ENCODE results near the gene TRIM62.

The TRIM62 gene

GRCh38 chr1:33170351-33171274, 11.2 kb downstream of the TRIM62 start:
- peaks cover 17% of the 10 kb centered on the region for H3K4me1 ChIP-seq (ENCODE audit: control insufficient read depth, insufficient read depth, low read length)
- no peak overlapping the region for H3K27ac ChIP-seq (ENCODE audit: insufficient read depth, low read depth, low read length, poor library complexity, severe bottlenecking)
- WGBS, 2 experiments, result 91 to 92% methylated on average over 13 of the region's 13 CpGs
- H3K27me3 ChIP-seq (ENCODE audit: control insufficient read depth, insufficient read depth, low read length, poor library complexity, severe bottlenecking), result no peaks in the 10 kb centered on the region
- no peaks in the 10 kb centered on the region for H3K9me3 ChIP-seq (ENCODE audit: control insufficient read depth, low read length)
- H3K36me3 ChIP-seq (ENCODE audit: control insufficient read depth, insufficient read depth, low read length), result no peaks in the 10 kb centered on the region
- H3K4me3 ChIP-seq (ENCODE audit: insufficient read depth, low read depth, low read length), result no peak overlapping the region

- Histone ChIP-seq H3K27ac (ENCODE audit: insufficient read depth, low read depth, low read length, poor library complexity, severe bottlenecking) (peak overlapping the region; percentile 13), H3K4me1 (ENCODE audit: control insufficient read depth, insufficient read depth, low read length) (peaks cover 19% of the 10 kb centered on the region), H3K4me3 (ENCODE audit: insufficient read depth, low read depth, low read length) (no peak overlapping the region), H3K9me3 (ENCODE audit: control insufficient read depth, low read length) (no peaks in the 10 kb centered on the region), H3K27me3 (ENCODE audit: control insufficient read depth, insufficient read depth, low read length, poor library complexity, severe bottlenecking) (no peaks in the 10 kb centered on the region), H3K36me3 (ENCODE audit: control insufficient read depth, insufficient read depth, low read length) (no peaks in the 10 kb centered on the region)
- WGBS, 2 experiments, result 56 to 65% methylated on average over 11 of the region's 11 CpGs
Observed at GRCh38 chr1:33169290-33170055, 12.4 kb downstream of the TRIM62 start.

- H3K4me1 ChIP-seq (ENCODE audit: control insufficient read depth, insufficient read depth, low read length), result peaks cover 26% of the 10 kb centered on the region
- H3K27me3 ChIP-seq (ENCODE audit: control insufficient read depth, insufficient read depth, low read length, poor library complexity, severe bottlenecking), result no peaks in the 10 kb centered on the region
- no peaks in the 10 kb centered on the region for H3K9me3 ChIP-seq (ENCODE audit: control insufficient read depth, low read length)
- 73 to 78% methylated on average over 11 of the region's 11 CpGs for WGBS, 2 experiments
- no peaks in the 10 kb centered on the region for H3K36me3 ChIP-seq (ENCODE audit: control insufficient read depth, insufficient read depth, low read length)
- no peak overlapping the region for H3K4me3 ChIP-seq (ENCODE audit: insufficient read depth, low read depth, low read length)
- peak overlapping the region; percentile 20 for H3K27ac ChIP-seq (ENCODE audit: insufficient read depth, low read depth, low read length, poor library complexity, severe bottlenecking)
Observed at GRCh38 chr1:33168556-33169289, 13.1 kb downstream of the TRIM62 start.

GRCh38 chr1:33167650-33168447, 14.0 kb downstream of the TRIM62 start:
- Histone ChIP-seq H3K27me3 (ENCODE audit: control insufficient read depth, insufficient read depth, low read length, poor library complexity, severe bottlenecking) (no peaks in the 10 kb centered on the region), H3K4me3 (ENCODE audit: insufficient read depth, low read depth, low read length) (no peak overlapping the region), H3K36me3 (ENCODE audit: control insufficient read depth, insufficient read depth, low read length) (no peaks in the 10 kb centered on the region), H3K27ac (ENCODE audit: insufficient read depth, low read depth, low read length, poor library complexity, severe bottlenecking) (no peak overlapping the region), H3K9me3 (ENCODE audit: control insufficient read depth, low read length) (no peaks in the 10 kb centered on the region), H3K4me1 (ENCODE audit: control insufficient read depth, insufficient read depth, low read length) (peaks cover 33% of the 10 kb centered on the region)
- WGBS, 2 experiments, result 95 to 96% methylated on average over 4 of the region's 4 CpGs

- WGBS, 2 experiments, result 96 to 97% methylated on average over 5 of the region's 6 CpGs
Observed at GRCh38 chr1:33165809-33166208, 16.0 kb downstream of the TRIM62 start.

GRCh38 chr1:33165209-33165608, 16.6 kb downstream of the TRIM62 start:
- peaks cover 10% of the 10 kb centered on the region for H3K27me3 ChIP-seq (ENCODE audit: control insufficient read depth, insufficient read depth, low read length, poor library complexity, severe bottlenecking)
- no peak overlapping the region for H3K4me3 ChIP-seq (ENCODE audit: insufficient read depth, low read depth, low read length)
- 66 to 69% methylated on average over 21 of the region's 21 CpGs for WGBS, 2 experiments
- H3K36me3 ChIP-seq (ENCODE audit: control insufficient read depth, insufficient read depth, low read length), result no peaks in the 10 kb centered on the region
- no peaks in the 10 kb centered on the region for H3K9me3 ChIP-seq (ENCODE audit: control insufficient read depth, low read length)
- H3K4me1 ChIP-seq (ENCODE audit: control insufficient read depth, insufficient read depth, low read length), result peaks cover 43% of the 10 kb centered on the region
- no peak overlapping the region for H3K27ac ChIP-seq (ENCODE audit: insufficient read depth, low read depth, low read length, poor library complexity, severe bottlenecking)

More at GRCh38 chr1:33165809-33166208, 16.0 kb downstream of the TRIM62 start:
- peaks cover 6% of the 10 kb centered on the region for H3K27me3 ChIP-seq (ENCODE audit: control insufficient read depth, insufficient read depth, low read length, poor library complexity, severe bottlenecking)
- no peaks in the 10 kb centered on the region for H3K36me3 ChIP-seq (ENCODE audit: control insufficient read depth, insufficient read depth, low read length)
- no peak overlapping the region for H3K27ac ChIP-seq (ENCODE audit: insufficient read depth, low read depth, low read length, poor library complexity, severe bottlenecking)
- no peaks in the 10 kb centered on the region for H3K9me3 ChIP-seq (ENCODE audit: control insufficient read depth, low read length)
- H3K4me1 ChIP-seq (ENCODE audit: control insufficient read depth, insufficient read depth, low read length), result peaks cover 40% of the 10 kb centered on the region
- H3K4me3 ChIP-seq (ENCODE audit: insufficient read depth, low read depth, low read length), result no peak overlapping the region

GRCh38 chr1:33163621-33164519, 18.0 kb downstream of the TRIM62 start:
- H3K9me3 ChIP-seq (ENCODE audit: control insufficient read depth, low read length), result no peaks in the 10 kb centered on the region
- peaks cover 34% of the 10 kb centered on the region for H3K4me1 ChIP-seq (ENCODE audit: control insufficient read depth, insufficient read depth, low read length)
- WGBS, 2 experiments, result 73 to 75% methylated on average over 14 of the region's 14 CpGs
- no peaks in the 10 kb centered on the region for H3K36me3 ChIP-seq (ENCODE audit: control insufficient read depth, insufficient read depth, low read length)
- peaks cover 12% of the 10 kb centered on the region for H3K27me3 ChIP-seq (ENCODE audit: control insufficient read depth, insufficient read depth, low read length, poor library complexity, severe bottlenecking)
- H3K4me3 ChIP-seq (ENCODE audit: insufficient read depth, low read depth, low read length), result no peak overlapping the region
- H3K27ac ChIP-seq (ENCODE audit: insufficient read depth, low read depth, low read length, poor library complexity, severe bottlenecking), result peak overlapping the region; percentile 63

GRCh38 chr1:33162141-33162540, 19.7 kb downstream of the TRIM62 start:
- Histone ChIP-seq H3K4me1 (ENCODE audit: control insufficient read depth, insufficient read depth, low read length) (peaks cover 26% of the 10 kb centered on the region), H3K36me3 (ENCODE audit: control insufficient read depth, insufficient read depth, low read length) (no peaks in the 10 kb centered on the region), H3K27ac (ENCODE audit: insufficient read depth, low read depth, low read length, poor library complexity, severe bottlenecking) (no peak overlapping the region), H3K9me3 (ENCODE audit: control insufficient read depth, low read length) (no peaks in the 10 kb centered on the region), H3K27me3 (ENCODE audit: control insufficient read depth, insufficient read depth, low read length, poor library complexity, severe bottlenecking) (peaks cover 12% of the 10 kb centered on the region), H3K4me3 (ENCODE audit: insufficient read depth, low read depth, low read length) (no peak overlapping the region)
- WGBS, 2 experiments, result 83 to 92% methylated on average over 2 of the region's 2 CpGs
